GDM1 (cell line): ENCODE results near the gene DERL3.
"Not testable (repeated sequence)": the region's sequence is repeated elsewhere in the genome, so short reads cannot be mapped to it uniquely, and the experiment has no call there.

Source experiments
- DNase-seq: peaks from one replicate; lab custom pipeline; 2025; lab: John Stamatoyannopoulos, UW

Gene DERL3

GRCh38 chr22:23838681-23839468 is at the start of gene DERL3:
Gene DERL3, minus strand, starts transcription at chr22:23839006. Its CDS starts 19 bp downstream, at chr22:23838987.
- DNase-seq = peak; percentile 100

GRCh38 chr22:23884140-23884539 is 45.3 kb upstream of the DERL3 start:
- DNase-seq = no peak

- no peak for DNase-seq
These were observed 44.9 kb upstream of the DERL3 start for GRCh38 chr22:23883658-23884057.

- no peak for DNase-seq
These were observed 43.6 kb upstream of the DERL3 start for GRCh38 chr22:23882370-23882769.

GRCh38 chr22:23878219-23878618 is 39.4 kb upstream of the DERL3 start:
- DNase-seq = no peak

- no peak for DNase-seq
These were observed 38.8 kb upstream of the DERL3 start for GRCh38 chr22:23877566-23877965.

GRCh38 chr22:23875801-23876200 is 37.0 kb upstream of the DERL3 start:
- DNase-seq = no peak

- DNase-seq = no peak
These were observed 36.1 kb upstream of the DERL3 start for GRCh38 chr22:23874871-23875270.

GRCh38 chr22:23868580-23868979 is 29.8 kb upstream of the DERL3 start:
- DNase-seq = no peak

GRCh38 chr22:23864499-23865154 is 25.8 kb upstream of the DERL3 start:
- not testable (repeated sequence) for DNase-seq

GRCh38 chr22:23862103-23862502 is 23.3 kb upstream of the DERL3 start:
- DNase-seq = peak; percentile 26

GRCh38 chr22:23860187-23860586 is 21.4 kb upstream of the DERL3 start:
- not testable (repeated sequence) for DNase-seq

GRCh38 chr22:23859201-23859600 is 20.4 kb upstream of the DERL3 start:
- DNase-seq = no peak

GRCh38 chr22:23858484-23858815 is 19.6 kb upstream of the DERL3 start:
- no peak for DNase-seq

- DNase-seq = peak; percentile 97
These were observed 19.0 kb upstream of the DERL3 start, which contains the start of gene SLC2A11 for GRCh38 chr22:23857606-23858483. Gene SLC2A11, plus strand, starts transcription at chr22:23857875. Its CDS starts 125 bp downstream, at chr22:23858000.

- DNase-seq = no peak
These were observed 18.2 kb upstream of the DERL3 start for GRCh38 chr22:23856721-23857605.

- no peak for DNase-seq
These were observed 11.4 kb upstream of the DERL3 start for GRCh38 chr22:23850136-23850611.

- DNase-seq = peak; percentile 64
These were observed 10.5 kb upstream of the DERL3 start for GRCh38 chr22:23849009-23850006.

GRCh38 chr22:23847991-23848864 is 9.4 kb upstream of the DERL3 start:
- DNase-seq = no peak
